Cardiac muscle cell (in vitro differentiated cells and primary cell): ENCODE measurements around the gene RNH1. TPM values are rescaled to one million over a fixed set of nuclear protein-coding genes. Genes with fewer than 3 reads are reported as not detected.
"Not testable (repeated sequence)": the region's sequence is repeated elsewhere in the genome, so short reads cannot be mapped to it uniquely, and the experiment has no call there.

Source experiments
- DNase-seq, 2 donors: peaks; one replicate each; pipeline versions ENCODE4 v3.0.0 to v3.0.0-alpha.2; 2010 to 2017; ENCODE audit warnings: low read depth in 1 of 2, low spot score in 1 of 2
- H3K27ac ChIP-seq: fragments of 200-600 bp; sonication (generic); 2 replicates; pipeline ENCODE4 v1.5.1; 2016
- H3K27me3 ChIP-seq: fragments of 200-600 bp; sonication (generic); 2 replicates; pipeline ENCODE4 v1.6.0; 2016; ENCODE audit warnings: control low read depth
- H3K36me3 ChIP-seq: fragments of 200-600 bp; sonication (generic); 2 replicates; pipeline ENCODE4 v1.5.1; 2016; ENCODE audit warnings: control low read depth
- H3K4me1 ChIP-seq: fragments of 200-600 bp; sonication (generic); 2 replicates; pipeline ENCODE4 v1.8.1; 2017; ENCODE audit warnings: low read depth, mild to moderate bottlenecking, mixed run types
- H3K4me3 ChIP-seq: fragments of 200-600 bp; sonication (generic); 2 replicates; pipeline ENCODE4 v1.5.1; 2016; ENCODE audit warnings: mild to moderate bottlenecking
- H3K9me3 ChIP-seq: fragments of 200-600 bp; sonication (generic); 2 replicates; pipeline ENCODE4 v1.5.1; 2017; ENCODE audit warnings: low read depth, mild to moderate bottlenecking, control low read depth
- CTCF ChIP-seq: IDR thresholded peaks from 2 replicates; pipeline ENCODE4 v1.5.1; 2012; ENCODE audit warnings: low read depth, mild to moderate bottlenecking, low read length
- polyA plus RNA-seq: library from polyadenylated mRNA; unstranded; fragments of >200 nt; fragmentation: Nextera tagmentation; extraction: Ambion mirVana; gene quantifications from 2 replicates; pipeline ENCODE4 v1.2.1, GENCODE V29; 2016
- total RNA-seq: library from RNA; depleted of rRNA; stranded (reverse); fragments of >200 nt; gene quantifications from 2 replicates; pipeline ENCODE4 v1.2.3, GENCODE V29; 2016

RNH1 gene
- total and polyA plus RNA-seq, 2 experiments from 2014 or later, result 149 to 176 TPM

- TF ChIP-seq CTCF, result no peak
- DNase-seq, result no peak
- Histone ChIP-seq H3K36me3 (no peaks in the 10 kb centered on the region), H3K27me3 (no peaks in the 10 kb centered on the region), H3K27ac (no peak overlapping the region), H3K4me1 (peaks cover 19% of the 10 kb centered on the region), H3K4me3 (no peak overlapping the region), H3K9me3 (no peaks in the 10 kb centered on the region)
These were observed 35.4 kb downstream of the RNH1 start for GRCh38 chr11:471468-472145.

- Histone ChIP-seq H3K4me1 (peaks cover 19% of the 10 kb centered on the region), H3K27me3 (no peaks in the 10 kb centered on the region), H3K9me3 (no peaks in the 10 kb centered on the region), H3K36me3 (no peaks in the 10 kb centered on the region), H3K27ac (peak overlapping the region; percentile 90), H3K4me3 (no peak overlapping the region)
- TF ChIP-seq CTCF, result peak; percentile 39
- peak in 1 of 2 donors; percentile 90 for DNase-seq
These were observed 37.1 kb downstream of the RNH1 start for GRCh38 chr11:469684-470560.

DNA sequence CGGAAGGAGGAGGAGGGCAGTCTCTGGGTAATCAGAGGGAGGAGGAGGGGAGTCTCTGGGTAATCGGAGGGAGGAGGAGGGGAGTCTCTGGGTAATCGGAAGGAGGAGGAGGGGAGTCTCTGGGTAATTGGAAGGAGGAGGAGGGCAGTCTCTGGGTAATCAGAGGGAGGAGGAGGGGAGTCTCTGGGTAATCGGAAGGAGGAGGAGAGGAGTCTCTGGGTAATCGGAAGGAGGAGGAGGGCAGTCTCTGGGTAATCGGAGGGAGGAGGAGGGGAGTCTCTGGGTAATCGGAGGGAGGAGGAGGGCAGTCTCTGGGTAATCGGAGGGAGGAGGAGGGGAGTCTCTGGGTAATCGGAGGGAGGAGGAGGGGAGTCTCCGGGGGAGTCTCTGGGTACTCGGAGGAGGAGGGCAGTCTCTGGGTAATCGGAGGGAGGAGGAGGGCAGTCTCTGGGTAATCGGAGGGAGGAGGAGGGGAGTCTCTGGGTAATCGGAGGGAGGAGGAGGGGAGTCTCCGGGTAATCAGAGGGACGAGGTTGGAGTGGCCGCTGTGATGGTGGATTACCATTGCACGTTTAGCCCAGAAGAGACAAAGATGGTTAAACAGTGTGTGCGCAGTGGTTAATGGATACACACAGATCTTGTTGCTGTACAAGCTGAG, 37.9 kb downstream of the RNH1 start:
- not testable (repeated sequence) for H3K27me3 ChIP-seq, H3K9me3 ChIP-seq, H3K36me3 ChIP-seq, H3K4me3 ChIP-seq
- Histone ChIP-seq H3K4me1 (peaks cover 19% of the 10 kb centered on the region), H3K27ac (peak overlapping the region; percentile 90)
- peak in 1 of 2 donors; percentile 65 for DNase-seq

GRCh38 chr11:468493-468892, 38.5 kb downstream of the RNH1 start:
- H3K4me3 ChIP-seq, result no peak overlapping the region
- DNase-seq, result peak in 1 of 2 donors; percentile 43
- H3K36me3 ChIP-seq, result peaks cover 3% of the 10 kb centered on the region
- H3K27me3 ChIP-seq, result no peaks in the 10 kb centered on the region
- H3K27ac ChIP-seq, result peak overlapping the region; percentile 90
- peaks cover 19% of the 10 kb centered on the region for H3K4me1 ChIP-seq
- H3K9me3 ChIP-seq, result no peaks in the 10 kb centered on the region
- TF ChIP-seq CTCF, result no peak

DNA sequence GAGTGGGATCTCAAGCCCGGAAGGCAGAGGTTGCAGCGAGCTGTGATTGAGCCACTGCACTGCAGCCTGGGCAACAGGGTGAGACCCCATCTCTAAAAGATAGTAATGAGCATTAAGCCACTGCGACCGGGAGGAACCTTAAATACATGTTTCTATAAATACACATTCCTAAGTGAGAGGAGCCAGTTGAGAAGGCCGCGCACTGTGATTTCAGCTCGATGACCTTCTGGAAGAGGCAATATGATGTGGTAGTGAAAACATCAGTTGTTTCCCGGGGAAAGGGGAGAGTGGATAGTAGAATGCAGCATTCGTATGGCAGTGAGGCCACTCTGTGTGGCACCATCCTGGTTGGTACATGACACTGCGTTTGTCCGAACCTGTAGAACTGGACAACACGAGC, 39.0 kb downstream of the RNH1 start:
- Histone ChIP-seq H3K4me3 (no peak overlapping the region), H3K27me3 (no peaks in the 10 kb centered on the region), H3K4me1 (peaks cover 19% of the 10 kb centered on the region), H3K27ac (peak overlapping the region; percentile 90), H3K36me3 (peaks cover 3% of the 10 kb centered on the region), H3K9me3 (no peaks in the 10 kb centered on the region)
- DNase-seq, result peak in 1 of 2 donors; percentile 51
- no peak for TF ChIP-seq CTCF
